Measurements from ENCODE around the gene LOXHD1.
A peak's percentile ranks its signal among the peaks of the same experiment; 100 is the strongest.

The LOXHD1 gene

GRCh38 chr18:46536215-46536874 lies 120.7 kb downstream of the LOXHD1 start:
- no peak overlapping the region for H3K4me3 ChIP-seq (ENCODE audit: control insufficient read depth, low read depth, low read length)
- peak; percentile 17 for DNase-seq (ENCODE audit: low read depth)
- TF ChIP-seq CTCF (conservative IDR thresholded peaks at IDR 0.05; ENCODE audit: control insufficient read depth, insufficient read depth, low read depth, low read length): no peak

- no peak overlapping the region for H3K4me3 ChIP-seq (ENCODE audit: control insufficient read depth, low read depth, low read length)
- no peak for DNase-seq (ENCODE audit: low read depth)
- TF ChIP-seq CTCF (conservative IDR thresholded peaks at IDR 0.05; ENCODE audit: control insufficient read depth, insufficient read depth, low read depth, low read length): no peak
Observed at GRCh38 chr18:46531482-46531881, 125.5 kb downstream of the LOXHD1 start.

GRCh38 chr18:46528037-46528436 lies 129.0 kb downstream of the LOXHD1 start:
- DNase-seq (ENCODE audit: low read depth): no peak
- TF ChIP-seq CTCF (conservative IDR thresholded peaks at IDR 0.05; ENCODE audit: control insufficient read depth, insufficient read depth, low read depth, low read length): no peak
- H3K4me3 ChIP-seq (ENCODE audit: control insufficient read depth, low read depth, low read length): no peak overlapping the region

- TF ChIP-seq CTCF (conservative IDR thresholded peaks at IDR 0.05; ENCODE audit: control insufficient read depth, insufficient read depth, low read depth, low read length): no peak
- no peak for DNase-seq (ENCODE audit: low read depth)
- no peak overlapping the region for H3K4me3 ChIP-seq (ENCODE audit: control insufficient read depth, low read depth, low read length)
Observed at GRCh38 chr18:46519870-46520269, 137.2 kb downstream of the LOXHD1 start.

DNA sequence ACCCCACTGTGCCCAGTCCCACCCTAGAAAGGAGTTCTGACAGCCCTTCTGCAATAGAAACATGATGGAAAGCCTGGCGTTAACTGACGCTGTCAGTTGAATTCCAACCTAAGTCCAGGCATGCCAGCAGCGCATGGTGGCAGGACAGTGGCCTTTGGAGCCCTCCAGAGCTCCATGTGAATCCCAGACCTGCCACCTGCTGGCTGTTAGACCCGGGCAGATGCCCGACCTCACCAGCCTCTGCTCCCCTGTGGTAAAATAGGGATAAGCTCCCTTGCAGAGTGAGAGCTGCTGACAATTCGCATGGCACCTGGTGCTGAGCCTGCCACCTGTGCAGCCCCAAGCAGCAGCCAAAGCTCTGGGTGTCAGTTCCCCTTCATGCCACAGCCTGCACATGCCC lies 138.6 kb downstream of the LOXHD1 start:
- H3K4me3 ChIP-seq (ENCODE audit: control insufficient read depth, low read depth, low read length): no peak overlapping the region
- no peak for DNase-seq (ENCODE audit: low read depth)
- no peak for TF ChIP-seq CTCF (conservative IDR thresholded peaks at IDR 0.05; ENCODE audit: control insufficient read depth, insufficient read depth, low read depth, low read length)

GRCh38 chr18:46516555-46516954 lies 140.5 kb downstream of the LOXHD1 start:
- H3K4me3 ChIP-seq (ENCODE audit: control insufficient read depth, low read depth, low read length): no peak overlapping the region
- no peak for DNase-seq (ENCODE audit: low read depth)
- no peak for TF ChIP-seq CTCF (conservative IDR thresholded peaks at IDR 0.05; ENCODE audit: control insufficient read depth, insufficient read depth, low read depth, low read length)

GRCh38 chr18:46510386-46510785 lies 146.6 kb downstream of the LOXHD1 start:
- no peak overlapping the region for H3K4me3 ChIP-seq (ENCODE audit: control insufficient read depth, low read depth, low read length)
- DNase-seq (ENCODE audit: low read depth): no peak
- no peak for TF ChIP-seq CTCF (conservative IDR thresholded peaks at IDR 0.05; ENCODE audit: control insufficient read depth, insufficient read depth, low read depth, low read length)
